Measurements from ENCODE around the gene TBC1D20. TPM values are rescaled to one million over a fixed set of nuclear protein-coding genes. Genes with fewer than 3 reads are reported as not detected.

Gene TBC1D20
- total RNA-seq, 4 donors from 2014 or later, result 37.2 to 60.6 (median 53.3) TPM

DNA sequence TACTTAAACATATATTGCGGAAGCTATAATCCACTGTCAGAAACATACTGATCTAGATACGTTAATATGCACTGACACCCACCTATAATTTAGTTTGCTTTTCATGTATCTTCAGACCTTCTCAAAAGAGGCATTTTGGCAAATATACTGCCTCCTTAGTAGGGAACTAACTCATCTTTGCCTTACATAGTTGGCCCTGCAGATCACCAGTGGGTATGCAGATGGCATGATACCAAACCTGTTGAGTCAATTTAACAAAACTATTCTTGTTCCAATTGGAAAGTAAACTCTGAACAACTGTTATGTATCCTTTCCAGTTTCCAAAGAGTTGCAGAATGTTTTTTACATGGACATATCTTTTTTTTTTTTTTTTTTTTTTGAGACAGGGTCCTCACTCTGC is 35.6 kb upstream of the TBC1D20 start:
- no peak for TF ChIP-seq CTCF (IDR thresholded peaks at IDR 0.05)
- DNase-seq (ENCODE audit: low spot score) (no peak), ATAC-seq (ENCODE audit: low FRiP score) (no peak)

GRCh38 chr20:496126-496696 is 33.9 kb upstream of the TBC1D20 start:
- peak; percentile 28 for ATAC-seq (ENCODE audit: low FRiP score)
- no peak for DNase-seq (ENCODE audit: low spot score)
- TF ChIP-seq CTCF (IDR thresholded peaks at IDR 0.05), result no peak

GRCh38 chr20:492159-492558 is 29.8 kb upstream of the TBC1D20 start:
- TF ChIP-seq CTCF (IDR thresholded peaks at IDR 0.05), result no peak
- DNase-seq (ENCODE audit: low spot score) (no peak), ATAC-seq (ENCODE audit: low FRiP score) (no peak)

- no peak for ATAC-seq (ENCODE audit: low FRiP score)
- no peak for DNase-seq (ENCODE audit: low spot score)
- no peak for TF ChIP-seq CTCF (IDR thresholded peaks at IDR 0.05)
These were observed 25.3 kb upstream of the TBC1D20 start for GRCh38 chr20:487655-488054.

DNA sequence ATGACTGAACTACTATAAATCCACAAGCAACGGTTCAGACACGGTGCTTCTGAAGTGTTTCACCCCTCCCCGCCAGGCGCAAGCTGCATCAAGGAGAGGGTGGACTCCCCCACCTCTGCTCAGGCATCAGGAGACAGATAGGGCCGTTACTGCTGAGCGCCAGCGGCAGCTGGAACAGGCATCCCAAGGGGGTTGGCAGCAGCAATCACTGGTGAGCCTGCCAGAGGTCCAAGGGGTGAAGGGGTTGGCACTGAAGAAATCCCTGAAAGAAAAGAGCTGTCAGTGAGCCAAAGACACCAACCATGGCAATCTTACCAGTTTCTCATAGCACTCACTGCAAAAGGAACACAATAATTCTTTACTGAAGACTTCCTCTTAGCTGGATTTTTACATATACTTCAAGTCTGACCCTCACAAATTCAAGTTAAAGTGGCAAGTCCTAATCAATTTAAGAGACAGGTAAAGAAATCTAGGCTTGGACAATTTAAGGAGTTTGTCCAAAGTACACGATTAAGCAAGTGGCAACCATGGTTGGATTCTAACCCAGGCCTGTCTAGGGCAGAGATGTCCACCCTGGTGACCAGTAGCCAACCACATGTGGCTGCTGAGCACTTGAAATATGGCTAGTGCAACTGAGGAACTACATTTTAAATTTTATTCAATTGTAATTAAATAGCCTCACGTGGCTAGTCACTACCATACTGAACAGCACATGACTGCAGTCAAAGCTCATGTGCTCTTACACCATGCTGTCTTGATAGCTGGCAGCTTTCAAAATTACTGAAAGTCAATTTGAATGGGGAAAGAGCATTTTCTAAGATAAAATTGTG is 21.7 kb upstream of the TBC1D20 start:
- DNase-seq (ENCODE audit: low spot score), result no peak
- no peak for TF ChIP-seq CTCF (IDR thresholded peaks at IDR 0.05)
- ATAC-seq (ENCODE audit: low FRiP score), result peak; percentile 80

DNA sequence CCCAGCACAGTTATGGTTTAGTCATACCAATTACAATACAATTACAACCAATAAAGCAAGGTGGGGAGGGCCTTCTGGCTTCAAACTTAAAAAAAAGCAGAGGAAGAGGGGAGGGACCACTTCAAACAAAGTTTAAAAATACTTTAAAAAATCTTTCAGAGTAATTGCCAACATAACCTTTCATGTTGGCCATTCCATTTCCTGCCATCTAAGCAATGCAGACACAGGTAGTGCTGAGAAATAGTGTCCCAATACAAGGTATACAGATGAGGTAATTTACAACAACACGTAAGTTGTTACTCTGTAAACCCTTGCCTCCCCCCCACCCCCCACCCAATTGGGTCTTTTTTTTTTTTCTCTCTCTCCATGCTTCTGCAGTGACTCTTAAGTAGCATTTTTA is 18.8 kb upstream of the TBC1D20 start:
- no peak for DNase-seq (ENCODE audit: low spot score)
- TF ChIP-seq CTCF (IDR thresholded peaks at IDR 0.05), result no peak
- ATAC-seq (ENCODE audit: low FRiP score), result no peak

- ATAC-seq (ENCODE audit: low FRiP score), result no peak
- TF ChIP-seq CTCF (IDR thresholded peaks at IDR 0.05), result no peak
- DNase-seq (ENCODE audit: low spot score), result no peak
These were observed 17.7 kb upstream of the TBC1D20 start for GRCh38 chr20:480044-480443.

All from omental fat pad (tissue), 4 donors.